Measurements from ENCODE around the gene NOTCH4. TPM values are rescaled to one million over a fixed set of nuclear protein-coding genes. Genes with fewer than 3 reads are reported as not detected.

The NOTCH4 gene
- total RNA-seq, 1 donor from 2014 or later: 151 TPM

DNA sequence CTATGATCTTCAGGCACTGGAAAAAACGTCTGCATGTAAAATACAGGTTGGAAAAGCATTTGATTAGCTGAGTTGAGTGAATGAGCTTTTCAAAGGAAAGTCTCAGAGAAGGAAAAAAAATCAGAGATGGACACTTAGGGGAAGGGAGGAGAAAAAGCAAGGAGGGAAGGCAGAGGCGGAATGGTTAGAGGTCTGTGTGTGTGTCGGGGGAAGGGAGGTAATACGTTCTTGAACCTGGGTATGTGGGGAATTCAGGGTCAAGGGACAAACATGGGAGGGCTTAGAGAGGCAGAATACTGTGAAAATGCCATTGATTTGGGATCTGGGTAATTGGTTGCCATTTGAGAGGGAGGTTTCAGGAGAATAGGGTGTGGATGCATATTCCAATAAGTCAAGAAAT lies 77.2 kb downstream of the NOTCH4 start:
- peaks cover 23% of the 10 kb centered on the region for H3K27me3 Mint-ChIP-seq (ENCODE audit: unreplicated experiment)
- TF ChIP-seq, protein P1, sequence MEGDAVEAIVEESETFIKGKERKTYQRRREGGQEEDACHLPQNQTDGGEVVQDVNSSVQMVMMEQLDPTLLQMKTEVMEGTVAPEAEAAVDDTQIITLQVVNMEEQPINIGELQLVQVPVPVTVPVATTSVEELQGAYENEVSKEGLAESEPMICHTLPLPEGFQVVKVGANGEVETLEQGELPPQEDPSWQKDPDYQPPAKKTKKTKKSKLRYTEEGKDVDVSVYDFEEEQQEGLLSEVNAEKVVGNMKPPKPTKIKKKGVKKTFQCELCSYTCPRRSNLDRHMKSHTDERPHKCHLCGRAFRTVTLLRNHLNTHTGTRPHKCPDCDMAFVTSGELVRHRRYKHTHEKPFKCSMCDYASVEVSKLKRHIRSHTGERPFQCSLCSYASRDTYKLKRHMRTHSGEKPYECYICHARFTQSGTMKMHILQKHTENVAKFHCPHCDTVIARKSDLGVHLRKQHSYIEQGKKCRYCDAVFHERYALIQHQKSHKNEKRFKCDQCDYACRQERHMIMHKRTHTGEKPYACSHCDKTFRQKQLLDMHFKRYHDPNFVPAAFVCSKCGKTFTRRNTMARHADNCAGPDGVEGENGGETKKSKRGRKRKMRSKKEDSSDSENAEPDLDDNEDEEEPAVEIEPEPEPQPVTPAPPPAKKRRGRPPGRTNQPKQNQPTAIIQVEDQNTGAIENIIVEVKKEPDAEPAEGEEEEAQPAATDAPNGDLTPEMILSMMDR (IDR thresholded peaks at IDR 0.05; ENCODE audit: unreplicated experiment): no peak
- peaks cover 26% of the 10 kb centered on the region for H3K4me1 Mint-ChIP-seq (ENCODE audit: unreplicated experiment)
- H3K4me3 Mint-ChIP-seq (ENCODE audit: unreplicated experiment): no peak overlapping the region
- no peaks in the 10 kb centered on the region for H3K9me3 Mint-ChIP-seq (ENCODE audit: unreplicated experiment)
- no peak overlapping the region for H3K27ac Mint-ChIP-seq (ENCODE audit: unreplicated experiment)
- DNase-seq (ENCODE audit: low spot score): no peak
- peaks cover 7% of the 10 kb centered on the region for H3K36me3 Mint-ChIP-seq (ENCODE audit: low read depth, unreplicated experiment)

GRCh38 chr6:32146287-32146686 lies 77.6 kb downstream of the NOTCH4 start:
- Mint-ChIP-seq H3K27ac (ENCODE audit: unreplicated experiment) (no peak overlapping the region), H3K27me3 (ENCODE audit: unreplicated experiment) (peaks cover 23% of the 10 kb centered on the region), H3K36me3 (ENCODE audit: low read depth, unreplicated experiment) (peaks cover 7% of the 10 kb centered on the region), H3K4me1 (ENCODE audit: unreplicated experiment) (peaks cover 24% of the 10 kb centered on the region), H3K9me3 (ENCODE audit: unreplicated experiment) (no peaks in the 10 kb centered on the region), H3K4me3 (ENCODE audit: unreplicated experiment) (no peak overlapping the region)
- no peak for DNase-seq (ENCODE audit: low spot score)
- TF ChIP-seq, protein P1 (IDR thresholded peaks at IDR 0.05; ENCODE audit: unreplicated experiment): no peak

Small RNA genes within 50 kb of the gene (microRNA-seq; reads per million reads assigned to microRNA genes)
- gene MIR6721 (ENCODE audit: unreplicated experiment) (8.8 reads per million, percentile 57 among the genes with 10 or more reads in this experiment), gene MIR6833 (ENCODE audit: unreplicated experiment) (not detected)

Other genes starting within 250 kb of the NOTCH4 start
- 6.1 TPM for gene C4A, start 242.0 kb downstream of the NOTCH4 start, total RNA-seq (ENCODE audit: unreplicated experiment)
- 4.6 TPM for gene C4B, start 209.3 kb downstream of the NOTCH4 start, total RNA-seq (ENCODE audit: unreplicated experiment)
- gene CYP21A2, start 185.7 kb downstream of the NOTCH4 start, total RNA-seq (ENCODE audit: unreplicated experiment): 0.44 TPM
- 7.5 TPM for gene TNXB, start 114.7 kb downstream of the NOTCH4 start, total RNA-seq (ENCODE audit: unreplicated experiment)
- 72.9 TPM for gene ATF6B, start 95.8 kb downstream of the NOTCH4 start, total RNA-seq (ENCODE audit: unreplicated experiment)
- 5.2 TPM for gene FKBPL, start 93.8 kb downstream of the NOTCH4 start, total RNA-seq (ENCODE audit: unreplicated experiment)
- gene PRRT1, start 72.1 kb downstream of the NOTCH4 start, total RNA-seq (ENCODE audit: unreplicated experiment): 2.1 TPM
- 44.4 TPM for gene PPT2, start 69.9 kb downstream of the NOTCH4 start, total RNA-seq (ENCODE audit: unreplicated experiment)
- gene EGFL8, start 59.5 kb downstream of the NOTCH4 start, total RNA-seq (ENCODE audit: unreplicated experiment): 37.4 TPM
- 93.3 TPM for gene AGPAT1, start 48.0 kb downstream of the NOTCH4 start, total RNA-seq (ENCODE audit: unreplicated experiment)
- 44.4 TPM for gene RNF5, start 45.7 kb downstream of the NOTCH4 start, total RNA-seq (ENCODE audit: unreplicated experiment)
- gene AGER, start 39.8 kb downstream of the NOTCH4 start, total RNA-seq (ENCODE audit: unreplicated experiment): 42.2 TPM
- gene PBX2, start 33.9 kb downstream of the NOTCH4 start, total RNA-seq (ENCODE audit: unreplicated experiment): 308 TPM
- 49.0 TPM for gene GPSM3, start 31.4 kb downstream of the NOTCH4 start, total RNA-seq (ENCODE audit: unreplicated experiment)
- gene TSBP1, start 147.8 kb upstream of the NOTCH4 start, total RNA-seq (ENCODE audit: unreplicated experiment): not detected
- gene BTNL2, start 183.1 kb upstream of the NOTCH4 start, total RNA-seq (ENCODE audit: unreplicated experiment): not detected
- 0.28 TPM for gene HLA-DRA, start 215.8 kb upstream of the NOTCH4 start, total RNA-seq (ENCODE audit: unreplicated experiment)